Activated T-helper 9 cell treated with anti-CD3 and anti-CD28 coated beads, Interleukin-2, amount 50 U/mL, for 16 hours (primary cell): ENCODE data around the gene AAMP.
"Not testable (repeated sequence)": the region's sequence is repeated elsewhere in the genome, so short reads cannot be mapped to it uniquely, and the experiment has no call there.

Experiments used
- DNase-seq: peaks from one replicate; pipeline ENCODE4 v3.0.0-alpha.2; 2020; ENCODE audit warnings: low read depth

AAMP gene

DNA sequence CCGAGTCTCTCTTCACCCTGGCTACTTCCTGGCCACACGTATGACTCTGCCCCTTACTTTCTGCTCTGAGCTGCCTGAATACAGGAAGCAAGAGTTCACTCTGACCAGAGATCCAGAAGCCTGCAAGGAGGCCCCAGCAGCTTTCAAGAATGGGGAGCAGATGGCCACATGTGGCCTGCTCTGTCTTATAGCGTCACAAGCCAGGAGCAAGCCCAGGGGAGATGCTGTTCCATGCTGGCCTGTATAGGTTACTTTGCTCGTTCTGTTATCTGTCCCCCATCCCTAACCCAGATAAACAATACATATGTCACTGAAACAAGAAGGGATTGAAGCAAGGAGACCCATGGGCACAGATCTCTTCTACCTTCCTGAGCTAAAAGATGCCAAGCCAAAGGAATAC is 4.6 kb upstream of the AAMP start:
- DNase-seq, result no peak

DNA sequence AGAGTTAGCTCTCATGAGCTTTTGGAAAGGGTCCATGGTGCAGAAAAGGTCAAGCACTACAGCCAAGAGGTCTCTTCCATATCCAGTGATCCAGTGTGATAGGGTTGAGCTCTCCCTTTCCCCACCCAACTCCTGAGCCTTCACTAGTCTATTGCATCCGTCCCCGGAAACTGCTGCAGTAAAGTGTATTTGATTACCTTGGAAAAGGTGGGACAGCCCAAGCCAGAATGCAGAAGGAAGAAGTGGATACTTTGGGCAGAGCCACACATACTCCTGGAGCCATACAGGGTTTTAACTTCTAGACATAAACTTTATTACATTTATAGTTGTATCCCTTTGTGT is 3.9 kb upstream of the AAMP start:
- no peak for DNase-seq

DNA sequence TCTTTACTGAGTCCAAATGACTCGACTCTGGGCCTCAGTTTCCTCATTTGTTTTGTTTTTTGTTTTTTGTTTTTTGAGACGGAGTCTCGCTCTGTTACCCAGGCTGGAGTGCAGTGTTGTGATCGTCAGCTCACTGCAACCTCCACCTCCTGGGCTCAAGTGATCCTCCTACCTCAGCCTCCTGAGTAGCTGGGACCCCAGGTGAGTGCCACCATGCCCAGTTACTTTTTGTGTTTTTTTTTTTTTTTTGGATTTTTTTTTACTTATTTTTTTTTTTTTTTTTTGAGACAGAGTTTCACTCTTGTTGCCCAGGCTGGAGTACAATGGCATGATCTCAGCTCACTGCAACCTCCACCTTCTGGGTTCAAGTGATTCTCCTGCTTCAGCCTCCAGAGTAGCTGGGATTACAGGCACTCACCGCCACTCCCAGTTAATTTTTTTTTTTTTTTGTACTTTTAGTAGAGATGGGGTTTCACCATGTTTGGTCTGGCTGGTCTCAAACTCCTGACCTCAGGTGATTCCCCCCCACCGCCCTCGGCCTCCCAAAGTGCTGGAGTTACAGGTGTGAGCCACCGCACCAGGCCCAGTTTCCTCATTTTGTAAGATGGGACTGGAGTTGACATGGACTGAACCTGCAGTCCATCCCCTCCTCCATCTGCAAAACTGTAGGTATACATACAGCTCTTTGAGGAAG is 3.4 kb upstream of the AAMP start:
- DNase-seq, result not testable (repeated sequence)

DNA sequence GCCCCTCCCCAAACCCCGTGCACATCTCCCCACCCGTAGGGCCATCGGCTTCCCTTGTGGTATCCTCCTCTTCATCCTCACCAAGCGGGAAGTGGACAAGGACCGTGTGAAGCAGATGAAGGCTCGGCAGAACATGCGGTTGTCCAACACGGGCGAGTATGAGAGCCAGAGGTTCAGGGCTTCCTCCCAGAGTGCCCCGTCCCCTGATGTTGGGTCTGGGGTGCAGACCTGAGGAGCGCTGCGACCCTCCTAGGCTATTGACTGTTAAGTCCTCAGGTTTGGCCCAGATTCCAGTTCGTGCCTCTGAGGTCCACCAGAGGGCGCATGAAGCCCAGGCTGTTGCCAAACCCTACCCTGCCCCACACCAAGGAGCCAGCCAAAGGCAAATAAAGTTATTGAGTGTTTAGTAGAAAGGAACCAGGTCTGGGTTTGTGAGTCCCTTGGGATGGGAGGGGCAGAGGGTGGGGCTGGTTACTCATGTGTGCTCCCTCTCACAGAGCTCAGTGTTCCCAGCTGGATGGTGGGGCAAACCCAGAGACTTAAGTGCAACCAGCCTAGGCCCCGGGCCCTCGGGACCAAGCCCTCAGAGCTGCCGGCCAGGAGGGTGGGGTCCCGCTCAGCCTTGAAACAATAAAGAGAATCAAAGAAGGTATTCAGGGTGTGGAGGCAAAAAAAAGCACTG is 2.7 kb upstream of the AAMP start:
- peak; percentile 67 for DNase-seq

DNA sequence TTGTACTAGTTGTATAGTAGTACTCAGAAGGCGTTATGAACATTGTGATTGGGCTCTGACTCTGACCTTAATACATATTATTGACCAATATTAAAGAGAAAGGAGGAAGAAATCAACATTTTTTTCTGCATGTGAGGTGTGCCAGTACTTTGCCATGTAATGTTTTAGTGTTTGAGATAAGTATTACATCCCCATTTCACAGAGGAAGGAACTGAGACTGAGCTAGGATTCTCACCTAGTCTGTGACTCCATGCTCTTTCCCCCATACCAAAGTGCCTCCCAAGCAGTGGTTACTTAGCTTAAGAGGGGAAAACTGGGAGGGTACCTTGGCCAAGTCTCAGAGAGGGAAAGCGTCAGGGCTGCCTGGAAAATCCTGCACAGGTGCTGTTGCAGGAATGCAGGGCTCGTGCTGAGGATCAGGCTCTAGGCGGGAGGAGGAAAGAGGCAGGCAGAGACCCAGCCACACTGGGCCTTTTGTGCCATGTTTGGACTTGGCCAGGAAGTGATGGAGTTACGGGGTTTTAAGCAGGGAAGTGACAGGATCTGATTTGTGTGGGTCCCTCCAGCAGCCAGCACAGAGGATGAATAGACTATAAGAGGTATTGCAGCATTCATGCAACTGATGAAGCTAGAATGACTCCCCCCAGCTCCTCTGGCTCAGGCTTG is 2.1 kb upstream of the AAMP start:
- DNase-seq, result no peak

DNA sequence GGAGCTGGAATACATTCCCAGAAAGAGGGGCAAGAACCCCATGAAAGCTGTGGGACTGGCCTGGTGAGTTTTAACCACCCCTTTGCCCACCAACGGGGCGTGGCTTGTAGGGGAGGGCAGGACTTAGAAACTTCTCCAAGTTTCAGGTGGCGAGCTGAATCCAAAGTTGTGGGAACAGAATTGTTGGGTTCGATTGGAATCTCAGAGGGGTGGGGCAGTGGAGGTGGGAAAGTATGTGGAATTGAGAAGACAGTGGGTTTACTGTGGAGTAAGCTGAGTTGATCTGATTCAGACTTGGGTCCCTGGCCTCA is 1.5 kb upstream of the AAMP start:
- no peak for DNase-seq

DNA sequence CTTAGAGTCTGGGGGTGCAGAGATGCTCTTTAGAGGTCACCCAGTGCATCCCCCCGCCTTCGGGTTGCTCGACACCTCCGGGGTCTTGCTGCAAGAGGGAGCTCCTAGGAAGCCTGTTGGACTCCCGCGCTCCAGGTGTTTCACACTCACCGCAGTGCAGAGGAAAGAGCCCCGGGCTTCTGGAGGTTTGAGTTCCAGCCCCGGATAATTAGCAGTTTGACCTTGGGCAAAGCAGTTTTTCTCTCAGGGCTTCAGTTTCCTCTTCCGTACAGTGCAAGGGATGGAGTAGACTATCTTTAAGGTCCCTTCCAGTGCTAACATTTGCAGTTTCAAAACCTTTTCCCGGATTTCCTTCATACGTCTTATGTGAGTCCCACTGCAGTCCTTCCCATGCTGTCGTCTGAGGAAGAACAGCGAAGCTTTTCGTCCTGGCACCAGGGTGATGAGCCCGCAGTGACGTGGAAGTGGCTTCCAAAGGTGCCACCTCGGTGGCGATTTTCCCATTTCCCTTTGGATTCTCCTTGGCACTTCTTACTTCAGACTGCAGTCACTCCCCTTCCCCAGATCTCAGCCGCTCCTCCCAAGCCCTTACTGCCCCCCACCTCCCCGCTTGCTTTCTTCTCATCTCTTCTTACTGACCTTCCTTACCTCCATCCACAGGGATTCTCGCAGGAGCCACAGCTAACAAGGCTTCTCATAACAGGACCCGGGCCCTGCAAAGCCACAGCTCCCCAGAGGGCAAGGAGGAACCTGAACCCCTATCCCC is 967 bp upstream of the AAMP start:
- DNase-seq, result no peak

DNA sequence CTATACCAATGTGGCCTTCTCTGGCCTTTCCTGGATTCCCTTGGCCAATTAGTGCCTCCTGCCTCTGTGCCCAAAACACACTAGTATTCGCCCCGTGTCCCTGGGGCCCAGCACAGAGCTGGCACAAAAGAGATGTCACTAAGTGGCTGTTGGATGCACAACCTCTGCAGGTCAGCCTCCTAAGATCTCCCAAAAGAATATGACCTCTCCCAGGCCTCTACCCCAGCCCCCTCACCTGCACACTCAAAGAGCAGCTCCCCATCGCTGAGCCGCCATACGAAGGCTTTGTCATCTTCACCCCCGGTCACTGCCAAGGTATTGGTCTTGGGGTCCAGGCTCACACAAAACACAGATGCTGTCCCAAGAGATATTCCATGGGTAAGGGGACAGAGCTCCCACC is 2.7 kb downstream of the AAMP start:
- no peak for DNase-seq

DNA sequence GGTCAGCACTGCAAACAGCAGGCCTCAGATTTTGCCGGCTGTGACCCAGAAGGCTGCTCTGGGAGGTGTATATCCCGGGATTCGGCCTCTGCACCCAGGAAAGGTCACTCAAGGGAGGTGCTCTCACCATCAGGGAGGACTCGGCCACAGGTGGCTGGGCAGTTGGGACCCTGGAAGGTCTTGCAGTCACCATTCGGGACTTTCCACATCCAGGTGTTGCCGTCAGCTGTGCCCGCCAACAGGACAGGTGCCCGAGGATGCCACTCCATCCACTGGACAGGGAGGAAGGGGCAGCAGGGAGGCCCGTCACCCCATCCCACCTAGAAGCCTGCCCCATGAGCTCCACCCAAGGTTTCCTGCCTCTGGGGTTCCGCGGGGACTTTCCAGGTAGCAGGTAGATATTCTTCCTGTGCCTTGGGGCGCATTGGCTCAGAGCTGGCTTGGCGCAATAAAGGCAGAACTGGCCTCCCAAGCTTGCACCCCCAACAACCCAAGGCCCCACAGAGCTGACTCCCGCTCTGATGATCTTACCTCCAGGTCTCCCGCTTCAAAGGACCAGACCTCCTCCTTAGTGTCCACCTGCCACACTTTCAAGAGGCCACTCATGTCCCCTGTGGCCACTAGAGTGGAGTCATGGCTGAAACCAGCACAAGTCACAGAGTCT is 3.5 kb downstream of the AAMP start:
- DNase-seq, result no peak

DNA sequence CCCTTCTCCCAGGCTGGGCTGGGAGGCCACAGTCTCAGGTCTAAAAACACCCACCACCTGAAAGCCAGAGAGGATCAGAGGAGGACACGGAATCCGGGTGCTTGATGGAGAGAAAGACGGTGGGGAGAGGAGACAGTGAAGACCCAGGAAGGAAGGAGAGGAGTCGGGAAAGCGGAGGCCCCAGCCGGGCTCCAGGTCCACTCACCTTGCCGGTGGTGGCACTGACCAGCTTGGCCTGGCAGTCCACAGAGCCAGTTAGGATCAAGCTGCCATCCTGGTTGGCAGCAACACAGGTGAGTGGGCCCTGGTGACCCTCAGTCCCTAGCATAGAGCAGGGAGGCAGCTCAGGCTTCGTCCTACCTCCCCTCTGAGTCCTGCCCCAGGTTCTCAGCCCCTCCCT is 4.3 kb downstream of the AAMP start:
- no peak for DNase-seq

DNA sequence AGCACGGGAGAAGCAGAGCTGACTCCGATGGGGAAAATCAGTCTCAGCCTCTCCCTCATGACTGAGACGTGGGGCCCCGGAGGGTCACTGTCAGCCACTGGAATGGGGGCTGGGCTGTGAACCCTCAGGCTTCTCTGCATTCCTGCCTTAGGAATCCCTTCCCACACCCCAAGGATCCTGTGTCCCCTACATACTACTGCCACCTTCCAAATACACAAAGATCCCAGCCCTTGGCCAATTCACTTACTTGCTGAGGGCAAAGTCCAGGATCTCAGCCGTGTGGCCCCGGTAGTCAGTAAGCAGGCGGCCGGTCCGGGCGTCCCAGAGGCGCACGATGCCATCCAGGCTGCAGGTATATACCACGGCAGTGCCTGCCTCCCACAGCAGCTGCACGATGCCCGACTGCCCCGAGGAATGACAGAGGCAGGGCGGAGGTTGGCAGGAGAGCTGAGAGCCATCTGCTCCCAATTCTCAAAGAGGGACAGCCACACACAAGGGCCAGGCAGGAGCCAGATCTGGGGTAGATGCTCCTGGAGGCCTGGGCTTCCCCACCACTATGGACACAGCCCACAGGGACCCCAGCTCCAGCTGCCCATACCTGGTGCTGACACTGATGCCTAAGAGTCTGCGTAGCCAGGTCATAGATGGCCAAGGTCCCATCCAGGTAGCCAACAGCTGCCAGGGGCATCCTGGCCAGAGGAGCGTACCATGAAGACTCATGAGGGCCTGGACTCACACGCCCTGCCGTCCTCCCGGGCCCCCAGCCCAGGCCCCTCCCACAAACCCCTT is 5.0 kb downstream of the AAMP start:
- DNase-seq, result no peak

DNA sequence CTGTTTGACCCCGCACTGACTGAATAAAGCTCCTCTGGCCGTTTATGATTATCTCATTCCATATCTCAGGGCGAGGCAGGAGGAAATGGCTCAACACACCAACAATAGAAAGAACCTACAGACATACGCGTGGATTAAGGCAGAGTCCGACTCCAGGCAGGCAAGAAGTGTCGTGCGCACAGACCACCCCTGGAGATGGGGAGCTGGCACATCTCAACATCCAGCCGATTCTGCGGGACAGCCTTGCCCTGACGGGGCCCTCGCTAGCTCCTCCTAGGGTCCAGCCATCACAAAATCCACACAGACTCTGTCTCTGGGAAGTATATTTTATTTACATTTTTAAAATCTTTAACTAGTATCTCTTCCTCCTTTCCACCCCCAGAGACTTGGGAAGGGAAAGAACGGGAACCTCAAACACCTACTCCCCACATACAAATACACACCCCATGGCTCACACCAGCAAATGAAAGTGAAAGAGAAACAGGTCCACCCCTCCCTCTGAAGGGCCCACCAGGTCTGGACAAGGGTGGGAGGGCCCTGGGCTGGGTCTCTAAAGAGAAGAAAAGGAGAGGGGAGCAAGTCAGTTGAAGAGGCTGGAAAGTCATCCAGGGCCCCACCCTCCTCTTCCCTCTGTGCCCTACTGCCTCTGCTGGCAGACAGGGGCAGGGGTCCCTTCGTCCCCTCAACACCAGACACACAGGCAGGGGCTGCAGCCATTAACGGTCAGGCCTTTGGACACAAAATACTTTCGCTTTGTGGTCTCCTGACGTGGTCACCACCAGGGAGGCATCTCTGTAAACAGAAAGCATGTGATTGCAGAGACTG is 5.9 kb downstream of the AAMP start:
- DNase-seq, result no peak

DNA sequence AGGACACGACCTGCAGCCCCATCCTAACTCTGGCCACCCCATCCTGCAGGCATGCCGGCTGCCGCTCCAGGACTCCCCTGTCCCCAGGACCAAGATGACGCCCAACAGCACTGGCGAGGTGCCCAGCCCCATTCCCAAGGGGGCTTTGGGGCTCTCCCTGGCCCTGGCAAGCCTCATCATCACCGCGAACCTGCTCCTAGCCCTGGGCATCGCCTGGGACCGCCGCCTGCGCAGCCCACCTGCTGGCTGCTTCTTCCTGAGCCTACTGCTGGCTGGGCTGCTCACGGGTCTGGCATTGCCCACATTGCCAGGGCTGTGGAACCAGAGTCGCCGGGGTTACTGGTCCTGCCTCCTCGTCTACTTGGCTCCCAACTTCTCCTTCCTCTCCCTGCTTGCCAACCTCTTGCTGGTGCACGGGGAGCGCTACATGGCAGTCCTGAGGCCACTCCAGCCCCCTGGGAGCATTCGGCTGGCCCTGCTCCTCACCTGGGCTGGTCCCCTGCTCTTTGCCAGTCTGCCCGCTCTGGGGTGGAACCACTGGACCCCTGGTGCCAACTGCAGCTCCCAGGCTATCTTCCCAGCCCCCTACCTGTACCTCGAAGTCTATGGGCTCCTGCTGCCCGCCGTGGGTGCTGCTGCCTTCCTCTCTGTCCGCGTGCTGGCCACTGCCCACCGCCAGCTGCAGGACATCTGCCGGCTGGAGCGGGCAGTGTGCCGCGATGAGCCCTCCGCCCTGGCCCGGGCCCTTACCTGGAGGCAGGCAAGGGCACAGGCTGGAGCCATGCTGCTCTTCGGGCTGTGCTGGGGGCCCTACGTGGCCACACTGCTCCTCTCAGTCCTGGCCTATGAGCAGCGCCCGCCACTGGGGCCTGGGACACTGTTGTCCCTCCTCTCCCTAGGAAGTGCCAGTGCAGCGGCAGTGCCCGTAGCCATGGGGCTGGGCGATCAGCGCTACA is 7.0 kb downstream of the AAMP start:
- no peak for DNase-seq

DNA sequence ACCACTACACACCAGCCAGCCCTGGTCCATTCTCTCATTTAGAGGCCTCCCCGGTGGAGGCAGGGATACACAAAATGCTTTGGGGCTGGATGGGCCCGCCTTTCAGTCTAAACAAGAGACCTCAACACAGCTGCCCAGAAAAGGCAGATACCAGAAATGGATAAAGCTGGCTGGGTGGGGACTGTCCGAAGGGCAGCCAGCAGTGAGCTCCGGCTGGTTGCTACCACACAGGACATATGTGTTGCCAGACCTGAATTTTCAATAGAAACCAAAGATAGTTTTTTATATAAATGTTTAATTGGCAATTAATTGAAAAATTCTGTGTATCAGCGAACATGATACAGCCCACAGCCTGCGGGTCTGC is 7.7 kb downstream of the AAMP start:
- DNase-seq, result no peak

DNA sequence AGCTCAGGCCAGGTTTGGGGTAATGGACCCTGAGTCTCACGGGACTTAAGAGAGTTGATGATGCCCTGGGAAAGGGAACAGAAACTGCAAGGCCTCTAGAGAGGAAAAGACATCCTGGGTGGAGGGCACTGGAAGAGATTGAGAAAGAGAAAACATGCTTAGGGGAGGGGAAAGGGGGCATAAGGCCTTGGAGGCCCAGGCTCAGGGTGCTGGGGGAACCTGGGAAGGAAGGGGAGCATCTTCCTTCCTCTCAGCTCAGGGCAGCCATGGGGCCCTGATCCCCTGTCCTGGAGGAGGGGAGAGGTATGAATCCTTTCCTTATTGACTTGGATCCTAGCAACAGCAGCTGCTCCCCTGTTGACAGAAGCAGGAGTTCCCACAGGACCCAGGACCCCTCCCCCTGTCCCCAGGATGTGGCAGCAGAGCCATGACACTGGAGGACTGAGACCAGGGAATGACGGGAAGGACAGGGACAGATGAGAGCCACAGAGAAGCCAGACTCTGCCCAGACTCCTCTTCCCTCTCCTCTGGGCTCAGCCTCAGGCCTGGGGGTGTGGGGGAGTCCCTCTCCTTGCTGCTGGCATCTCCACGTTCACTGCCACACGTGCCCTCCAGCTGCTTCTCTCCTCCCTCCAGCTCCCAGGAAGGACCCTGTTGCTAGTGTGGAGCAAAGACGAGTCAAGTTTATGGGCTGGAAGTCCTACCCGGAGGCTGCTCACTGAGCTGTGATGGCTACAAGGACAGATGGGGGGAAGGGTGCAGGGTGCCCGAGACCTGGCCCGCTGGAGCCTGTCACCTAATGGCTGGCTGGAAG is 8.3 kb downstream of the AAMP start:
- DNase-seq, result no peak

DNA sequence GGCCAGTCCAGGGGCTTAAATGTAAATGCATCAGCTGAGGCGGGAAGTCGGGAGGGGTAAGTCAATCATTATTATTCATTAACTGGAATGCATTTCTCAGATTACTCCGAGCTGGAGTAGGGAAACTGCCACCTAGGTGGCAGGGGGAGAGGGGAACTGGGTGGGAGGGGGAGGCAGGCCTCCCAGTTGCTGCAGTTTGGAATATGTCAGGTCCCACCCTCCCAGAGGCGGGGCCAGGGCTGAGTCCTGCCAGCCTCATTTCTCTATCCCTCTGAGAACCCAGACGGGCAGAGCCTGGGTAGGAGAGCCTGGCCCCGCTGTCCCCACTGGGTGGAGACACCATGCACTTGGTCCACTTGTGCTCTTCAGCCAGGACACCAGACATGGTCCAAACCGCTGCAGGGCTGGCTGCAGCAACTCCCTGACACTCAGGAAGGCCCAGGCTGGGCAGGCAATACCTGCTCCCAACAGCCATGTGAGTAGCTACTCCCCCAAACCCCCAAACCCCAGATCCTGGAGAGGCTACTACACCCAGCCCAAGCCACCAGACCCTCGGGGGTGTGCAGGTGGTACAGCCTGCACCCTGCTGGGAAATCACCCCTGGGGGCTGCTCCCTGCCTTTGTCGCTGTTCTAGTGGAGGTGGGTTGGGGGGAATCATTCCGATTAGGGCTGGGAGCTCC is 9.1 kb downstream of the AAMP start, which contains the start of gene GPBAR1:
Gene GPBAR1, plus strand, starts transcription at position 274 of the 681 bp plus-strand sequence. CDS start 1,710 bp downstream, outside the sequence.
- DNase-seq, result no peak

DNA sequence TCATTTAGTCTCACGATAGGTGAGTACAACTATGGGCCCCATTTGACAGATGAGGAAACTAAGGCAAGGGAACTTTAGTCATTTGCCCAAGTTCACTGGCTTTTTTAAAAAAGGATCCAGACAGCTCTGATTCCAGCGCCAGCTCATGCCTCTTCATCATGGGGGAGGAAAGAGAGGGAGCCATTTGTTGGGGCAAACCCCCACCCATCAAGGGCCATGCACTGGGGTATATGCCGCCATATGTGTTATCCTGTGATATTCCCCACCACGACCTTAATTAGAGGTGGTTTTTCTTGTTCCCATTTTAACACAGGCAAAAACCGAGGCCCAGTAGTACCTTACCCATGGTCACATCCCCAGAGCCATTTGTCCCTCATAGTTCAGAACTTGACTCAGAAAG is 9.8 kb downstream of the AAMP start:
- DNase-seq, result no peak
